ENCODE measurements around the gene SIRPB1.
"Not testable (repeated sequence)": the region's sequence is repeated elsewhere in the genome, so short reads cannot be mapped to it uniquely, and the experiment has no call there.

SIRPB1 gene

GRCh38 chr20:1621316-1621715, 1.5 kb upstream of the SIRPB1 start:
- Mint-ChIP-seq H3K4me1 (no peaks in the 10 kb centered on the region), H3K36me3 (ENCODE audit: low read depth) (no peaks in the 10 kb centered on the region), H3K9me3 (peaks cover 12% of the 10 kb centered on the region), H3K27ac (no peak overlapping the region), H3K27me3 (ENCODE audit: low read depth) (no peaks in the 10 kb centered on the region), H3K4me3 (no peak overlapping the region)
- no peak for TF ChIP-seq CTCF (IDR thresholded peaks at IDR 0.05; ENCODE audit: unreplicated experiment in 3 of 3)

GRCh38 chr20:1618954-1619540, 762 bp downstream of the SIRPB1 start:
- Mint-ChIP-seq H3K9me3 (peaks cover 12% of the 10 kb centered on the region), H3K4me3 (no peak overlapping the region), H3K27ac (no peak overlapping the region), H3K4me1 (no peaks in the 10 kb centered on the region), H3K27me3 (ENCODE audit: low read depth) (no peaks in the 10 kb centered on the region), H3K36me3 (ENCODE audit: low read depth) (no peaks in the 10 kb centered on the region)
- TF ChIP-seq CTCF (IDR thresholded peaks at IDR 0.05; ENCODE audit: unreplicated experiment in 3 of 3): no peak

GRCh38 chr20:1618479-1618878, 1.3 kb downstream of the SIRPB1 start:
- Mint-ChIP-seq H3K9me3 (peaks cover 12% of the 10 kb centered on the region), H3K4me1 (no peaks in the 10 kb centered on the region), H3K36me3 (ENCODE audit: low read depth) (no peaks in the 10 kb centered on the region), H3K4me3 (no peak overlapping the region), H3K27me3 (ENCODE audit: low read depth) (no peaks in the 10 kb centered on the region), H3K27ac (no peak overlapping the region)
- TF ChIP-seq CTCF (IDR thresholded peaks at IDR 0.05; ENCODE audit: unreplicated experiment in 3 of 3): no peak

GRCh38 chr20:1616858-1617434, 2.9 kb downstream of the SIRPB1 start:
- no peak for TF ChIP-seq CTCF (IDR thresholded peaks at IDR 0.05; ENCODE audit: unreplicated experiment in 3 of 3)
- Mint-ChIP-seq H3K9me3 (peaks cover 12% of the 10 kb centered on the region), H3K4me1 (no peaks in the 10 kb centered on the region), H3K4me3 (no peak overlapping the region), H3K27me3 (ENCODE audit: low read depth) (no peaks in the 10 kb centered on the region), H3K27ac (no peak overlapping the region), H3K36me3 (ENCODE audit: low read depth) (no peaks in the 10 kb centered on the region)

- H3K4me3 Mint-ChIP-seq; H3K9me3 Mint-ChIP-seq; H3K4me1 Mint-ChIP-seq; H3K27me3 Mint-ChIP-seq (ENCODE audit: low read depth); H3K36me3 Mint-ChIP-seq (ENCODE audit: low read depth); H3K27ac Mint-ChIP-seq: not testable (repeated sequence)
These were observed 9.4 kb downstream of the SIRPB1 start for GRCh38 chr20:1610404-1610803.

- H3K36me3 Mint-ChIP-seq (ENCODE audit: low read depth); H3K4me1 Mint-ChIP-seq; H3K9me3 Mint-ChIP-seq; H3K4me3 Mint-ChIP-seq; H3K27ac Mint-ChIP-seq; H3K27me3 Mint-ChIP-seq (ENCODE audit: low read depth): not testable (repeated sequence)
These were observed 11.0 kb downstream of the SIRPB1 start for GRCh38 chr20:1608678-1609347.

- no peak for TF ChIP-seq CTCF (IDR thresholded peaks at IDR 0.05; ENCODE audit: unreplicated experiment in 3 of 3)
- Mint-ChIP-seq H3K36me3 (ENCODE audit: low read depth) (no peaks in the 10 kb centered on the region), H3K27ac (no peak overlapping the region), H3K4me3 (no peak overlapping the region), H3K4me1 (no peaks in the 10 kb centered on the region), H3K27me3 (ENCODE audit: low read depth) (no peaks in the 10 kb centered on the region), H3K9me3 (no peaks in the 10 kb centered on the region)
These were observed 19.1 kb downstream of the SIRPB1 start for GRCh38 chr20:1600736-1601135.
